Thoracic aorta (tissue), 2 donors: ENCODE results near the gene CDH23. TPM values are rescaled to one million over a fixed set of nuclear protein-coding genes. Genes with fewer than 3 reads are reported as not detected.

Experiments used
- ATAC-seq: fragments of 150-250 bp; one replicate; pipeline ENCODE4 v1.8.0; 2017; ENCODE audit warnings: low read depth; ENCODE audit not compliant: insufficient number of reproducible peaks, low FRiP score
- DNase-seq: peaks from one replicate; pipeline ENCODE4 v3.0.0-alpha.2; 2020; ENCODE audit warnings: low spot score
- H3K27ac ChIP-seq, 2 donors: fragments of 200-600 bp; sonication (generic); 1 replicate in 1 of 2; 2 replicates in 1 of 2; pipeline ENCODE4 v1.5.1; 2016; ENCODE audit warnings: mild to moderate bottlenecking in 2 of 2, moderate library complexity in 2 of 2
- H3K27me3 ChIP-seq: fragments of 200-600 bp; sonication (generic); replicated peaks from 2 replicates; pipeline ENCODE4 v1.6.0; 2016; ENCODE audit warnings: mild to moderate bottlenecking; ENCODE audit not compliant: insufficient read depth
- H3K36me3 ChIP-seq: fragments of 200-600 bp; sonication (generic); one replicate; pipeline ENCODE4 v1.5.1; 2016
- H3K4me1 ChIP-seq, 2 donors: fragments of 200-600 bp; sonication (generic); 1 replicate in 1 of 2; 2 replicates in 1 of 2; pipeline versions ENCODE4 v1.5.1 to v1.6.0; 2016; ENCODE audit warnings: low read depth in 2 of 2, mild to moderate bottlenecking in 1 of 2; ENCODE audit not compliant: control insufficient read depth in 1 of 2
- H3K4me3 ChIP-seq: fragments of 200-600 bp; sonication (generic); 2 replicates; pipeline ENCODE4 v1.5.1; 2016; ENCODE audit warnings: mild to moderate bottlenecking
- H3K9me3 ChIP-seq: fragments of 200-600 bp; sonication (generic); 2 replicates; pipeline ENCODE4 v1.5.1; 2016
- CTCF ChIP-seq: fragments of 200-600 bp; sonication (generic); IDR thresholded peaks from one replicate; pipeline ENCODE4 v1.5.1; 2019; ENCODE audit warnings: antibody characterized with exemption
- total RNA-seq, 2 donors: library from RNA; depleted of rRNA; stranded (reverse); fragments of >200 nt; gene quantifications; one replicate each; pipeline versions ENCODE4 v1.1.0 to v1.2.3, GENCODE V29; 2016

CDH23 gene
- total RNA-seq, 2 donors from 2014 or later, result 10.6 to 10.8 TPM

- Histone ChIP-seq H3K27ac (no peak overlapping the region), H3K4me1 (no peaks in the 10 kb centered on the region), H3K4me3 (no peak overlapping the region), H3K9me3 (no peaks in the 10 kb centered on the region), H3K27me3 (no peaks in the 10 kb centered on the region), H3K36me3 (no peaks in the 10 kb centered on the region)
- ATAC-seq (no peak), DNase-seq (no peak)
- no peak for TF ChIP-seq CTCF
These were observed 250.0 kb downstream of the CDH23 start for GRCh38 chr10:71646592-71647292.

GRCh38 chr10:71647526-71648253 is 251.0 kb downstream of the CDH23 start:
- no peak for ATAC-seq

GRCh38 chr10:71648254-71648932 is 251.7 kb downstream of the CDH23 start:
- no peak for TF ChIP-seq CTCF
- no peaks in the 10 kb centered on the region for H3K4me1 ChIP-seq
- no peak for DNase-seq
- no peak overlapping the region for H3K27ac ChIP-seq
- H3K4me3 ChIP-seq, result no peak overlapping the region
- ATAC-seq, result no peak
- no peaks in the 10 kb centered on the region for H3K27me3 ChIP-seq
- no peaks in the 10 kb centered on the region for H3K36me3 ChIP-seq
- no peaks in the 10 kb centered on the region for H3K9me3 ChIP-seq

More at GRCh38 chr10:71647526-71648253, 251.0 kb downstream of the CDH23 start:
- no peak overlapping the region for H3K4me3 ChIP-seq
- H3K9me3 ChIP-seq, result no peaks in the 10 kb centered on the region
- no peak for DNase-seq
- no peaks in the 10 kb centered on the region for H3K27me3 ChIP-seq
- no peaks in the 10 kb centered on the region for H3K36me3 ChIP-seq
- H3K4me1 ChIP-seq, result no peaks in the 10 kb centered on the region
- no peak for TF ChIP-seq CTCF
- no peak overlapping the region for H3K27ac ChIP-seq

DNA sequence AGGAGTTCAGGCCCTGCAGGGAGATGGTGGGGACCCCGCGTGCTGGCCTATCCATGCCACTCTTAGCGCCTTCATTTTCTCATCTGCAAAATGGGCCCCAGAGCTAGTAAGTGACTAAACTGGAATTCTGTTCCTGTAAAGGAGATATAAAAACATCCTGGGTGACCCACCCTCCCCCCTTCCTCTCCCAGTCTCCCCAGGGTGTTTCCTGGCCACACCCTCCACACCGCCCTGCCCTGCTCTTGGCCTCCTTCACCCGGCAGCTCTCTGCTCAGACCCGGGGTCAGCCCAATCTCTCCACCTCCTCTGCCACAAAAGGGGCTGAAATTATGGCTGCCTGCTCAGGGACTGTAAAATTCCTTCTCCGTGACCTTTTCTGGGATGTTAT is 252.2 kb downstream of the CDH23 start:
- Histone ChIP-seq H3K4me3 (no peak overlapping the region), H3K27me3 (no peaks in the 10 kb centered on the region), H3K9me3 (no peaks in the 10 kb centered on the region), H3K4me1 (no peaks in the 10 kb centered on the region), H3K27ac (no peak overlapping the region), H3K36me3 (no peaks in the 10 kb centered on the region)
- DNase-seq (no peak), ATAC-seq (no peak)
- TF ChIP-seq CTCF, result no peak

DNA sequence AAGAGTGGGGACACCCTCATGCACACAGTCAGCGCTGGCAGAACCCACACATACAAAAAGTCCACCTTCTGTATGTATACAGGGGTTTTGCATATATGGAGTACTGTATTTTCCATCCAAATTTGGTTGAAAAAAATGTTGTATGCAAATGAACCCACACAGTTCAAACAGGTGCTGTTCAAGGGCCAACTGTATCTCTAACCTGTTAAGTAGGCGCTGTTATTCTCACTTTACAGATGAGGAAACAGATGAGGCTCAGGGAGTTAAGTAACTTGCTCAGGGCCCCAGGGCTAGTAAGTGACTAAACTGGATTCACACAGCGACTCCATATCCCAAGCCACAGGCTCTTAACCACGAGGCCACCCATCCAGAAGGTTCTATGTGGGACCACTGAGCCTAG is 252.9 kb downstream of the CDH23 start:
- H3K9me3 ChIP-seq, result no peaks in the 10 kb centered on the region
- no peaks in the 10 kb centered on the region for H3K27me3 ChIP-seq
- no peak overlapping the region for H3K4me3 ChIP-seq

More for the DNA sequence above, 252.9 kb downstream of the CDH23 start:
- TF ChIP-seq CTCF, result no peak
- no peaks in the 10 kb centered on the region for H3K4me1 ChIP-seq
- no peak overlapping the region for H3K27ac ChIP-seq
- no peaks in the 10 kb centered on the region for H3K36me3 ChIP-seq
- no peak for DNase-seq
- no peak for ATAC-seq
